ENCODE results near the gene ARRDC4.

GRCh38 chr15:98009169-98009568 lies 48.7 kb downstream of the ARRDC4 start:
- TF ChIP-seq POLR2A (IDR thresholded peaks at IDR 0.05; ENCODE audit: low read depth, low read length) (no peak), POLR2AphosphoS5 (IDR thresholded peaks at IDR 0.05; ENCODE audit: insufficient read depth, low read depth, low read length) (no peak), CTCF (IDR thresholded peaks at IDR 0.05; ENCODE audit: extremely low read depth in 1 of 2, insufficient read depth in 1 of 2, low read depth in 1 of 2, low read length in 2 of 2) (no peak), GATA2 (IDR thresholded peaks at IDR 0.05; ENCODE audit: insufficient read depth, insufficient read length, low read depth, low read length) (no peak)
